Fibroblast of pulmonary artery (primary cell): Measurements from ENCODE around the gene GNG2.

Experiments used
- DNase-seq: peaks from one replicate; pipeline ENCODE4 v3.0.0-alpha.2; 2010; ENCODE audit warnings: low read depth
- H3K4me3 ChIP-seq: replicated peaks from 2 replicates; pipeline ENCODE4 v1.5.1; 2011; ENCODE audit warnings: low read depth, mild to moderate bottlenecking, control low read depth, low read length, moderate library complexity
- CTCF ChIP-seq: IDR thresholded peaks from 2 replicates; pipeline ENCODE4 v1.5.1; 2011; ENCODE audit warnings: mild to moderate bottlenecking, control low read depth, low read length, inconsistent platforms; ENCODE audit errors: missing control alignments

GNG2 gene

DNA sequence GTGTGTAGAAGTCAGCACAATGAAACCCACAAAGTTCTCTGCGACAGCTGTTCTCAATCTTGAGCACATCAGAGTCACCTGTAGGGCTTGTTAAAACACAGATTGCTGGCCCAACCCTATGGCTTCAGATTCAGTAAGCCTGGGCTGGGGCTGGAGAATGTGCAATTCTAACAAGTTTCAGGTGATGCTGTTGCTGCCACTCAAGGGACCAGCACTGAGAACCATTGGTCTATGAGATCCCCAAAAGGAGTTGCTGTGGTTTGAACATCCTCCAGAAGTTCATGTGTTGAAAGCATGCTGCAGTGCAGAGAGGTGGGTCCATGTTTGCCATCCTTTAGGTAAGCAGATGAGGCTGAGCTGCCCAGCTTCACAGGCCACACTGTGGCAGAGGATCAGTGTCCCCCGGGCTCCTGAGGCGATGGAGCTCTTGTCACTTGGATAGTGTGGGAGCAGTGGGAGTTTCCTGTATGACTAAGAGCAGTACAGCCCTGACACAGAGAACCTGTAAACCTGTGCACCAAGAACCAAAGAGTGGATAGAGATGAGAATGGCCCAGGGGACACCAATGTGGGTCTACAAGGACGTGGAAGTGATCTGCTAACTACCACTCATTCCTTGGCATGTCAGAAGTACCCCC, 120.9 kb downstream of the GNG2 start:
- DNase-seq = no peak
- no peak for TF ChIP-seq CTCF
- H3K4me3 ChIP-seq = no peak overlapping the region

DNA sequence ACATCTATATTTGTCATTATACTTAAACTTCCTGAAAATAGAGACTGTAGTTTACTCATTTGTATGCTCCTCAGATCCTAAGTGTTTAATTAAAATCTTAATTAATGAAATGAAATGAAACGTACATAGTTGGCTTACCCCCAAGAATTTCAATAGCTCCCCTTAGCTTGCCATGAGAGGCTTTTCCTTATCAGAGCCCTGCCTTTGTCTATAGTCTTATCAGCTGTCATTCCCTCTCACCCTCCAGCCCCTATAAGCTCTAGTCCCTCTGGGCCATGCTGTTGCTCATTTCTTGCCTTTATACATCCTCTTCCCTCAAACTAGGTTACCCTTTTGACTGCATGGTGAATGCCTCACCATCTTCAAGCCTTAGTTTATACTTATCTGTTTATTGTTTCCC, 127.8 kb downstream of the GNG2 start:
- TF ChIP-seq CTCF = no peak
- H3K4me3 ChIP-seq = no peak overlapping the region
- DNase-seq = no peak

DNA sequence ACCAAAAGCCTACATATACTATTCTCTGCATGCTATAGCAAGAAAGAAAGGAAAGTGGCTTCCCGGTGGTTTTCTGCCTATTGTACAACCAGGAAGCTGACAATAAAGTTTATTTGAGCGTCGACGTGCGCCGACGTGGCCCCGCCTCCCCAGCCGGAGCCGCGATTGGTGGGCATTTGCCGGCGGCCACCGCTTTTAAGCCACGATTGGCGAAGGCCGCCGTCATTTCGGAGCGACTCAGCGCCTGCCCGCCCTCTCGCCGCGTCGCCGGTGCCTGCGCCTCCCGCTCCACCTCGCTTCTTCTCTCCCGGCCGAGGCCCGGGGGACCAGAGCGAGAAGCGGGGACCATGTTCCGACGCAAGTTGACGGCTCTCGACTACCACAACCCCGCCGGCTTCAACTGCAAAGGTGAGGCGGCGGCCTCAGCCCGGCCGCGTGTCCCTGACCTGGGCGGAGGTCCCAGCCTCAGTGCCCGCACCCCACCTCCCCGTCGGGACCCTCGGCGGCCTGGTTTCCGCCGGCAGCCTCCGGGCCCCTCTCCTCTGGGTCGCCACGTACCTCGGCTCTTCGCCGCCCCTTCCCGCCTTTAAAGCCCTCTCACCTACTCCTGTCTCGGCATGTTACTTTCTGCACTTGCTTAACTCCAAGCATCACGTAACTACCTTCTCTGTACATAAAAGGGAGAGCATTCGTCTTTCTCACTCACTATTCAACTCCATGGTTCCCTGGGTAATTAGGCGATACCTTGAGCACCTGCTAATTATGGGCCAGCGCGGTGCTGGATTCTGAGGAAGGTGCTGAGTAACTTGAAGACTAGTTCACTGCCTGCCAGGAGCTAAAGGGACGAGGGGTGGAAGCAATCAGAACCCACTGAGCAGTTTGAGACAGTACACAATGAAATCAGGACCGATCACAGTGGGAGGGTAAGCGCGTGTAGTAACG, 129.2 kb downstream of the GNG2 start, which contains the start of gene RTRAF:
RTRAF (plus strand) TSS at position 254 of the 942 bp plus-strand sequence; CDS start at position 348, 94 bp downstream.
- no peak for TF ChIP-seq CTCF
- peak; percentile 96 for DNase-seq
- peak within 1 kb of the TSS; percentile 93 for H3K4me3 ChIP-seq

- no peak for TF ChIP-seq CTCF
- DNase-seq = no peak
- H3K4me3 ChIP-seq = peak overlapping the region; percentile 93
These were observed 130.1 kb downstream of the GNG2 start for GRCh38 chr14:51990488-51990887.

GRCh38 chr14:51993285-51993920, 133.0 kb downstream of the GNG2 start:
- no peak for TF ChIP-seq CTCF
- H3K4me3 ChIP-seq = no peak overlapping the region
- no peak for DNase-seq

DNA sequence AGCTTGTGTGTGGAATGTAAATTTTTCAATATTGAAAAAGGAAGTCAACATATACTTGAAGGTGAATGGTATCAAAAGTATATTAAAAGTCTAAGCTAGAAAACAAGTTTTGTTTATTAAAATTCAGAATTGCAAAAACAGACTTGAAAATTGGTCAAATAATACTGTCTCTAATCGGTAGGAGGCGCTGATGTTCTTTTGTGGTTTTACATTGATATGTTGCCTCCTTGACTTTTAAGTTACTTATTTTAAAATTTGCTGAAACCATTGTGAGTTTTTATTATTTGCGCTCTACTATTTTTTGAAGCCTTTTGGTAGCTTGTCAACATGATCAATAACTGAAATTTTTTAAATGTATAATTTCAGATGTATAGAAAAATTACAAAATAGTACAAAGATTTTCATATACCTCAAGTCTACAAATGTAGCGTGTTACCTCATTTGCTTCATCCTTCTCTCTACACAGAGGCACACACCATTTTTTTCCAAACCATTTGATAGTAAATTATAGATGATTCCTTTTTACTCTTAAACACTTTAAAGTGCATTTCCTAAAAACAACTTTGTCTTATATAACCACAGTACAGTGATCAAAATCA, 135.8 kb downstream of the GNG2 start:
- no peak overlapping the region for H3K4me3 ChIP-seq
- TF ChIP-seq CTCF = peak; percentile 70
- DNase-seq = peak; percentile 85
